K562 (cell line): ENCODE results near the gene TUBGCP5. TPM values are rescaled to one million over a fixed set of nuclear protein-coding genes. Genes with fewer than 3 reads are reported as not detected.

ENCODE experiments used
- ATAC-seq: fragments of 200-7000 bp; cut with Tn5 transposase; 3 replicates; pipeline ENCODE4 v1.9.1; 2020; ENCODE audit warnings: moderate library complexity
- BruUV-seq: library from RNA; stranded (reverse); fragments of 400-500 nt; replicated peaks from 2 replicates; lab custom pipeline; 2021; lab: Mats Ljungman, UMichigan
- CTCF ChIA-PET: fragments of 300-600 bp; formaldehyde crosslinking; extraction: SDS; loops from one replicate; lab custom pipeline; 2021; ENCODE audit warnings: low intra/inter-chr PET ratio; lab: Yijun Ruan, JAX
- POLR2A ChIA-PET: fragments of 300-600, 350-650 bp; sonication (Branson Sonifier 250); formaldehyde crosslinking; extraction: SDS; loops from one replicate; lab custom pipeline; 2021; ENCODE audit warnings: antibody characterized with exemption, inconsistent platforms; lab: Yijun Ruan, JAX
- DNase-seq, 4 experiments: peaks; one replicate each; pipeline versions ENCODE4 v3.0.0 to v3.0.0-alpha.2; 2011 to 2018; ENCODE audit warnings: low spot score in 3 of 4, mixed read lengths in 3 of 4; ENCODE audit errors: extremely low read depth in 1 of 4
- FAIRE-seq: peaks from 2 replicates; lab custom pipeline; 2011; peaks lifted over from hg19 to GRCh38; lab: Jason Lieb, UNC
- H2AFZ ChIP-seq: 2 replicates; pipeline ENCODE4 v1.6.0; 2011; ENCODE audit warnings: low read depth, low read length, control low read depth, inconsistent platforms
- H3K27ac ChIP-seq: fragments of 200-600 bp; 3 replicates; pipeline ENCODE4 v1.8.0; 2011; ENCODE audit warnings: low read depth, mild to moderate bottlenecking, control low read depth, inconsistent platforms, low read length, moderate library complexity, mixed read lengths; ENCODE audit errors: extremely low read depth
- H3K27me3 ChIP-seq, 2 experiments: fragments of 300-600 bp in 1 of 2; 2 replicates in 1 of 2; 3 replicates in 1 of 2; pipeline versions ENCODE4 v1.6.0 to v1.8.0; 2011; ENCODE audit warnings: inconsistent platforms in 2 of 2, low read length in 2 of 2, mild to moderate bottlenecking in 1 of 2, mixed read lengths in 1 of 2, moderate library complexity in 1 of 2; ENCODE audit not compliant: control insufficient read depth in 2 of 2, insufficient read depth in 2 of 2
- H3K36me3 ChIP-seq: fragments of 300-600 bp; 3 replicates; pipeline ENCODE4 v1.8.0; 2011; ENCODE audit warnings: mild to moderate bottlenecking, low read length, inconsistent platforms; ENCODE audit not compliant: control insufficient read depth, insufficient read depth
- H3K4me1 ChIP-seq, 2 experiments: fragments of 200-600 bp in 1 of 2; replicated peaks in 1 of 2; 2 replicates in 1 of 2; 3 replicates in 1 of 2; pipeline versions ENCODE4 v1.5.1 to v1.8.0; 2011; ENCODE audit warnings: inconsistent platforms in 2 of 2, low read length in 2 of 2, mild to moderate bottlenecking in 1 of 2, mixed read lengths in 1 of 2, moderate library complexity in 1 of 2; ENCODE audit not compliant: control insufficient read depth in 2 of 2, insufficient read depth in 2 of 2
- H3K4me2 ChIP-seq: 2 replicates; pipeline ENCODE4 v1.6.1; 2011; ENCODE audit warnings: low read length, control low read depth, inconsistent platforms, mixed read lengths; ENCODE audit not compliant: insufficient read depth
- H3K4me3 ChIP-seq: fragments of 200-600 bp; sonication (generic), shearing (Covaris generic); 2 replicates; pipeline ENCODE4 v1.5.1; 2016; ENCODE audit warnings: control low read depth, inconsistent platforms
- H3K79me2 ChIP-seq: fragments of 200-600 bp; 3 replicates; pipeline ENCODE4 v1.8.0; 2011; ENCODE audit warnings: low read length, inconsistent platforms; ENCODE audit not compliant: control insufficient read depth, insufficient read depth
- H3K9ac ChIP-seq, 2 experiments: 2 replicates each; pipeline versions ENCODE4 v1.6.0 to v1.6.1; 2011; ENCODE audit warnings: low read depth in 2 of 2, low read length in 2 of 2, control low read depth in 1 of 2, inconsistent platforms in 1 of 2, mild to moderate bottlenecking in 1 of 2, mixed read lengths in 1 of 2; ENCODE audit not compliant: insufficient read depth in 1 of 2
- H3K9me1 ChIP-seq: one replicate; pipeline ENCODE4 v1.6.0; 2011; ENCODE audit warnings: inconsistent platforms, mild to moderate bottlenecking, low read length, moderate library complexity; ENCODE audit not compliant: control insufficient read depth, insufficient read depth
- H3K9me3 ChIP-seq: replicated peaks from 2 replicates; pipeline ENCODE4 v1.5.1; 2011; ENCODE audit warnings: low read depth, low read length, inconsistent platforms; ENCODE audit not compliant: control insufficient read depth, insufficient read depth
- H4K20me1 ChIP-seq: replicated peaks from 2 replicates; pipeline ENCODE4 v1.6.1; 2011; ENCODE audit warnings: low read length, inconsistent platforms, mixed read lengths; ENCODE audit not compliant: control insufficient read depth, insufficient read depth
- ARNT ChIP-seq, 2 experiments: fragments of 450-650 bp; IDR thresholded peaks; 2 replicates each; pipeline ENCODE4 v1.6.1; 2016; ENCODE audit warnings: mild to moderate bottlenecking in 1 of 2
- CTCF ChIP-seq, 3 experiments: IDR thresholded peaks in 2 of 3; conservative IDR thresholded peaks in 1 of 3; 2 replicates each; pipeline ENCODE4 v1.5.1; 2011 to 2012; ENCODE audit warnings: low read length in 3 of 3, mild to moderate bottlenecking in 3 of 3, control low read depth in 2 of 3, improper control_type of control experiment in 1 of 3, inconsistent platforms in 1 of 3, low read depth in 1 of 3, mixed read lengths in 1 of 3, moderate library complexity in 1 of 3; ENCODE audit not compliant: insufficient read depth in 2 of 3
- FOSL1 ChIP-seq: fragments of 200-800 bp; sonication (Bioruptor generic); conservative IDR thresholded peaks from 2 replicates; pipeline ENCODE4 v1.6.1; 2016; ENCODE audit warnings: missing genetic modification characterization, missing compliant biosample characterization
- GABPB2 ChIP-seq: fragments of 250-450 bp; sonication (Bioruptor Pico); conservative IDR thresholded peaks from 2 replicates; pipeline ENCODE4 v1.5.1; 2021; ENCODE audit warnings: mild to moderate bottlenecking
- VEZF1 ChIP-seq: fragments of 200-800 bp; sonication (Bioruptor generic); IDR thresholded peaks from 2 replicates; pipeline ENCODE4 v1.6.1; 2017; ENCODE audit warnings: missing genetic modification characterization, missing compliant biosample characterization
- YY1 ChIP-seq, 3 experiments: IDR thresholded peaks; 2 replicates each; pipeline ENCODE4 v1.6.1; 2011; ENCODE audit warnings: low read length in 2 of 3, mild to moderate bottlenecking in 2 of 3, moderate library complexity in 2 of 3, borderline replicate concordance in 1 of 3, control low read depth in 1 of 3, low read depth in 1 of 3; ENCODE audit not compliant: insufficient read depth in 3 of 3, insufficient replicate concordance in 2 of 3, control insufficient read depth in 1 of 3, insufficient read length in 1 of 3; ENCODE audit errors: extremely low read depth in 1 of 3
- ZNF134 ChIP-seq: fragments of 250-450 bp; sonication (Bioruptor Pico); conservative IDR thresholded peaks from 2 replicates; pipeline ENCODE4 v1.4.0; 2020
- ZNF212 ChIP-seq: fragments of 450-650 bp; formaldehyde crosslinking; IDR thresholded peaks from 2 replicates; pipeline ENCODE4 v1.4.0; 2020; ENCODE audit warnings: mild to moderate bottlenecking
- ZNF395 ChIP-seq: fragments of 200-800 bp; sonication (Bioruptor generic); IDR thresholded peaks from 2 replicates; pipeline ENCODE4 v1.6.1; 2017; ENCODE audit warnings: missing genetic modification characterization, missing compliant biosample characterization
- ZNF518B ChIP-seq: fragments of 250-450 bp; sonication (Bioruptor Pico); IDR thresholded peaks from 2 replicates; pipeline ENCODE4 v1.5.0; 2021; ENCODE audit warnings: mild to moderate bottlenecking, moderate library complexity
- ZNF696 ChIP-seq: fragments of 250-450 bp; sonication (Bioruptor Pico); conservative IDR thresholded peaks from 2 replicates; pipeline ENCODE4 v1.4.0; 2020; ENCODE audit warnings: mild to moderate bottlenecking, moderate library complexity
- WGBS: fragments of 100-300 bp; shearing (Covaris generic); methylation state at CpG from one replicate; pipeline ENCODE4 v1.1.6; 2016; ENCODE audit warnings: low coverage, mixed read lengths; ENCODE audit not compliant: insufficient coverage; ENCODE audit errors: missing lambda C conversion rate; 5-methylcytosine and 5-hydroxymethylcytosine counted together
- in situ Hi-C: fragments of 300-500 bp; cut with MboI; formaldehyde crosslinking; loops from 4 replicates; pipeline ENCODE4 v1.15.0; 2018; ENCODE audit warnings: inconsistent platforms, mixed read lengths
- intact Hi-C: fragments of 100-400 bp; cut with micrococcal nuclease; formaldehyde crosslinking; loops from 2 replicates; pipeline ENCODE4 v1.14.2; 2022
- polyA plus RNA-seq, 8 experiments: library from polyadenylated mRNA; depleted of rRNA in 4 of 8; stranded (reverse) in 5 of 8; unstranded in 3 of 8; fragments of >200 nt; fragmentation: Nextera tagmentation in 2 of 8; fragmentation: Illumina TruSeq in 1 of 8; extraction: Ambion mirVana in 2 of 8; extraction: Trizol in 1 of 8; gene quantifications; 2 replicates each; pipeline versions ENCODE4 v1.2.1 to v1.2.3, GENCODE V29; 2011 to 2014; ENCODE audit warnings: inconsistent platforms in 1 of 8, missing spikeins in 1 of 8
- total RNA-seq, 7 experiments: library from RNA; depleted of rRNA in 6 of 7; stranded (reverse); fragments of >200 nt in 6 of 7; fragmentation: Illumina TruSeq in 2 of 7; extraction: Trizol in 2 of 7; gene quantifications; 2 replicates each; pipeline versions ENCODE4 v1.2.1 to v1.2.3, GENCODE V29; 2011 to 2021; ENCODE audit warnings: low replicate concordance in 1 of 7

The TUBGCP5 gene
- total and polyA plus RNA-seq, 9 of the 15 experiments (the other 6 are each of a cell fraction or from before 2014, with no cell fraction given), result 5.8 to 33.9 (median 23.2) TPM

GRCh38 chr15:23069496-23070166 is 30.3 kb upstream of the TUBGCP5 start:
- 6% methylated on average over 16 of the region's 20 CpGs for WGBS

More at GRCh38 chr15:23069496-23070166, 30.3 kb upstream of the TUBGCP5 start:
- H3K4me1 ChIP-seq, result peaks cover 0 to 9% of the 10 kb centered on the region in 2 experiments; a peak in 2 of 5 replicates
- no peak overlapping the region for H2AFZ ChIP-seq
- no peaks in the 10 kb centered on the region for H3K9me3 ChIP-seq
- H4K20me1 ChIP-seq, result no peaks in the 10 kb centered on the region
- no TSS peak for BruUV-seq
- peak; percentile 43 to 52 (median 50) for DNase-seq
- no peak overlapping the region for H3K9ac ChIP-seq
- peak; percentile 91 for ATAC-seq
- H3K4me2 ChIP-seq, result no peak overlapping the region
- no peaks in the 10 kb centered on the region for H3K36me3 ChIP-seq
- in situ Hi-C loops (no loop called here), intact Hi-C loops (no loop called here)
- peaks cover 12 to 15% of the 10 kb centered on the region in 2 experiments; a peak in 4 of 5 replicates for H3K27me3 ChIP-seq
- no peaks in the 10 kb centered on the region for H3K79me2 ChIP-seq
- H3K9me1 ChIP-seq, result no peaks in the 10 kb centered on the region
- TF ChIP-seq ZNF395, result no peak
- TF ChIP-seq ARNT (IDR thresholded peaks at IDR 0.05), result no peak
- TF ChIP-seq CTCF (IDR thresholded peaks at IDR 0.05 in 2 of 3, conservative IDR thresholded peaks at IDR 0.05 in 1 of 3; ENCODE audit: insufficient read depth in 2 of 3, low read depth in 1 of 3, low read length in 3 of 3), result peak; percentile 19 to 48 (median 39); a peak in 3 of 6 replicates
- peak; percentile 50; the same call in 1 of the 2 replicates for TF ChIP-seq FOSL1 (tag)
- no peak for TF ChIP-seq YY1 (IDR thresholded peaks at IDR 0.05; ENCODE audit: borderline replicate concordance in 1 of 3, control insufficient read depth in 1 of 3, extremely low read depth in 1 of 3, insufficient read depth in 3 of 3, insufficient read length in 1 of 3, insufficient replicate concordance in 2 of 3, low read depth in 1 of 3, low read length in 2 of 3)
- TF ChIP-seq ZNF518B (CRISPR knock-in tag), result no peak
- TF ChIP-seq ZNF134 (CRISPR knock-in tag), result no peak
- no peak for TF ChIP-seq ZNF212 (CRISPR knock-in tag)
- TF ChIP-seq ZNF696 (CRISPR knock-in tag), result no peak
- peak; percentile 59 for TF ChIP-seq VEZF1 (CRISPR knock-in tag)
- TF ChIP-seq GABPB2, result no peak
- TF ChIP-seq, all 486 proteins: peak for 3
- Histone ChIP-seq H3K27ac (no peak overlapping the region), H3K4me3 (no peak overlapping the region)
- POLR2A ChIA-PET, result no interaction called here
- FAIRE-seq, result no peak
- CTCF ChIA-PET, result no interaction called here
